ENCODE data around the gene PRR23E. TPM values are rescaled to one million over a fixed set of nuclear protein-coding genes. Genes with fewer than 3 reads are reported as not detected.

The PRR23E gene
- total RNA-seq, 4 donors from 2014 or later = not detected

GRCh38 chr3:127234778-127235177 is 41.8 kb downstream of the PRR23E start:
- no peak for TF ChIP-seq CTCF (IDR thresholded peaks at IDR 0.05; ENCODE audit: low read depth)

GRCh38 chr3:127235706-127236105 is 42.8 kb downstream of the PRR23E start:
- no peak for TF ChIP-seq CTCF (IDR thresholded peaks at IDR 0.05; ENCODE audit: low read depth)

GRCh38 chr3:127237835-127238234 is 44.9 kb downstream of the PRR23E start:
- TF ChIP-seq CTCF (IDR thresholded peaks at IDR 0.05; ENCODE audit: low read depth) = no peak

GRCh38 chr3:127238602-127239001 is 45.7 kb downstream of the PRR23E start:
- no peak for TF ChIP-seq CTCF (IDR thresholded peaks at IDR 0.05; ENCODE audit: low read depth)

GRCh38 chr3:127247292-127247691 is 54.4 kb downstream of the PRR23E start:
- no peak for TF ChIP-seq CTCF (IDR thresholded peaks at IDR 0.05; ENCODE audit: low read depth)

Small RNA genes within 50 kb of the gene (small RNA-seq; reads per million reads assigned to genes)
- gene RF00019 = 0.49 reads per million
- not detected for gene RNU6-1047P

Other genes starting within 250 kb of the PRR23E start
- 10 to 100 TPM; 13.2 to 23.9 (median 18.7) TPM for gene PLXNA1, start 210.0 kb upstream of the PRR23E start, total RNA-seq
- not detected for gene PRR20G, start 94.9 kb downstream of the PRR23E start, total RNA-seq

All from subcutaneous adipose tissue (tissue), 4 donors.